Posterior cingulate gyrus (tissue), 11 donors: ENCODE measurements around the gene UNC5A.

ENCODE experiments used
- DNase-seq, 10 donors: peaks; one replicate each; pipeline versions ENCODE4 v3.0.0 to v3.0.0-alpha.2; 2020 to 2021; ENCODE audit warnings: mixed read lengths in 3 of 10
- intact Hi-C: fragments of 100-400 bp; cut with DNase I; formaldehyde crosslinking; loops from one replicate; pipeline ENCODE4 v1.15.1; 2023

UNC5A gene

DNA sequence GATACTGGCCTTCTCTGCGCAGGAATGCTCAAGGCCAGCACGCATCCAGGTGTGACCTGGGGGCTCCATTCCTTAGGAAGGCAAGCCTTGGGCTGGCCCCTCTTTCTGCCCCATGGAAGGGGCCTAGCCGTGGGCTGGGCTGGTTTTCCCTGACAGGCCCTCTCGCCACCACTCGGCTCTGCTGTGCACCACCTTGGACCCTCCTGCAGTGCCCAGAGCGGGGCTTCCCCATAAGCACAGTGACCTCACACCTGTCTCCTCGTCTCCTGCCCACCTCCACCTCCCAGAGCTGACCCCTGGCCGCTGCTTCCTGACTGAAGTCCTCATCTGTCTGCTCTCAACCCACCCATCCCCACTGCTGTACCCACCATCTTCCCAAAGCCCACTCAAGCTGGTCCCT lies 21.1 kb downstream of the UNC5A start:
- DNase-seq: peak in 1 of 10 donors; percentile 74
- intact Hi-C loops: no loop called here

DNA sequence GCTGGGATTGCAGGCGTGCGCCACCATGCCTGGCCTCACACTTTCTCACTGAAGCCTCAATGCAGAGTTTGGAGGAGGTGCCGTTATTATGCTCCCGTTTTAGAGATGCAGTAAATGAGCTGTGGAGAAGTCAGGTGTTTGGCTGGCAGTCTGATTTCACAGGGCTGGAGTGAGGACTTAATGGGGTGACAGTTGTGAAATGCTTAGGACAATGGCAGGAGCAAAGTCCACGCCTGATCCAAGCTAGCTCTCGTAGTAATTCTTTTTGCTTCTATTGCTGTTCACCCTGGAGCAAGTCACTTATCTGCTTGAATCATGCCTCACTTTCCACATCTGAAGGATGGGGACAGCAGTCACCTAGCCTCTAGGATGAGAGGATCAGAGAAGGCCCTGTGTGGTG lies 21.8 kb downstream of the UNC5A start:
- intact Hi-C loops: no loop called here
- no peak for DNase-seq

GRCh38 chr5:176833286-176833685 lies 22.9 kb downstream of the UNC5A start:
- intact Hi-C loops: no loop called here
- no peak for DNase-seq

- intact Hi-C loops: no loop called here
- DNase-seq: no peak
These were observed 25.6 kb downstream of the UNC5A start for GRCh38 chr5:176835918-176836317.

DNA sequence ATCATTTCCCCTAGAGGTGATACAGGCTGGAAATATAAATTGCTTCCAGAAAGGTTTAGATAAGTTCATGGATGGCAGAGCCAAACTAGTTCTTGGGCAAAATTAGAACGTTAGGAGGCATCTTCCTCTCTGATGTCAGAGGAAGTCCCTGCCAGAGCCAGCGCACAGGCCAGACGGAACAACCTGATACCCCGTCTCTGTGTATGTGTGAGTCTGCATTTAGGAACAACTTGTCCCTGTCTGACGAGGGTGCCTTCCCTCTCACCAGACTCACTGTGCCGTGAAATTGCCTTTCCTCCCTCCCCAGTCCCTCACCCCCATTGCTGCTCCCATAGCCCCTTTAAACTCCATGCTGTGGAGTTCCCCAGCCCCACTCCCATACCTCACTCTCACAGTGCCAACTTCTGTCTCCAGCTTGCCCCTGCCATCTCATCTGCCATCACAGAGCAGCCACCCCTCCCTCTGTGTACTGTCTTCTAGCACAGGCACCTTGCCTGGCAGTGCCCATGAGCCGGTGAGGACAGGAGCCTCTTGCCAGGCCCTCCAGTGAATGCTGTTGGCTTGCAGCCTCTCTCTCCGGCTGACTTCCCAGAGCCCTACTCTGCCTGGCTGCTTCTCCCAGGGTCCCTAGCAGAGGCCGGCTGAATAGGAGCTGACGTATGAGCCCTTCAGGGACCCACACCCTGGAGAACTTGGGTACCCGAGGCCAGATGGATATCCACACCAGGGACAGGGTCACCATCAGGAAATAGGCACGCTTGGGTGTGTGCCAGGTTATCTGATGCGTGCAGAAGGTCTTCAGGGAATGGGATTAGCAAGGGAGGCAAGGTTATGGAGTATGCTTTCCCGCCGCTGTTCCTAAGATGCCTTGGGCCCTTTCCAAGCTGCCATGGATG lies 26.7 kb downstream of the UNC5A start:
- DNase-seq: peak in 3 of 10 donors; percentile 63 to 90 (median 84)
- intact Hi-C loops: no loop called here

DNA sequence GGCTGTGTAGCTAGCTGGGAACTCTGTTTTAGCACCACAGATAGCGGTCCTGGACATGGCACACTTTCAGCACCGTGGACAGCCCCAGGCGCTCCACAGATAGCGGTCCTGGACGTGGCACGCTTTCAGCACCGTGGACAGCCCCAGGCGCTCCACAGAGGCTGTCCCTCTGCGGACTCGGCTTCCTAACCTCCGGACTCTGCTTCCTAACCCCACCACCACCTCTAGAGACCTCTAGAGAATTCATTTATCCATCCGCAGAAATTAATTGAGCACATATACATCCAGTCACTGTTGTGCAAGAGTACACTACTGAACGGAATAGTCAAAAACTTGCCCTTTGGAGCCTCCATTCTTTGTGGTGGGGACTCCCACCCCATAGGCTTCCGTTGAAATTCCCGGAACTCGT lies 27.4 kb downstream of the UNC5A start:
- intact Hi-C loops: no loop called here
- peak in 6 of 10 donors; percentile 60 to 94 (median 66) for DNase-seq

DNA sequence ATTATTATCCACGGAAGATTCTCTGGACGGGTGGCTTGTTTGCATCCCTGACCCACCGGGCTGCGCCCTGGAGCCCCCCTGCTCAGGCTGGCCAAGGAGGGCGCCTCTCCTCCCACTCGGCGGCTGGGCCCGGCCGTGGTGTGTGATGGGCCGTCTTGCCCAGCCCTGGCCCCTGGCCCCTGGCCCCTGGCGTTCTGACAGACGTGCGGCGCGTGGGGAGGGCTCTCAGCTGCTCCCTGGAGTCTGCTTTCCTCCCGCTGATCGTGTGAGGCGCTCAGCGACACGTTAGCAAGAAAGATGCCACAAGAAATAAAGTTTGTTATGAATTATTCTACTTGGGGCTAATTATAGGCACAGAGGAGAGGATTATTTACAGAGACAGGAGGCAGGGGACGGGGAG lies 33.3 kb downstream of the UNC5A start:
- intact Hi-C loops: no loop called here
- DNase-seq: peak in 1 of 10 donors; percentile 83

- intact Hi-C loops: no loop called here
- DNase-seq: peak in 1 of 10 donors; percentile 72
These were observed 33.9 kb downstream of the UNC5A start for GRCh38 chr5:176844281-176844680.

DNA sequence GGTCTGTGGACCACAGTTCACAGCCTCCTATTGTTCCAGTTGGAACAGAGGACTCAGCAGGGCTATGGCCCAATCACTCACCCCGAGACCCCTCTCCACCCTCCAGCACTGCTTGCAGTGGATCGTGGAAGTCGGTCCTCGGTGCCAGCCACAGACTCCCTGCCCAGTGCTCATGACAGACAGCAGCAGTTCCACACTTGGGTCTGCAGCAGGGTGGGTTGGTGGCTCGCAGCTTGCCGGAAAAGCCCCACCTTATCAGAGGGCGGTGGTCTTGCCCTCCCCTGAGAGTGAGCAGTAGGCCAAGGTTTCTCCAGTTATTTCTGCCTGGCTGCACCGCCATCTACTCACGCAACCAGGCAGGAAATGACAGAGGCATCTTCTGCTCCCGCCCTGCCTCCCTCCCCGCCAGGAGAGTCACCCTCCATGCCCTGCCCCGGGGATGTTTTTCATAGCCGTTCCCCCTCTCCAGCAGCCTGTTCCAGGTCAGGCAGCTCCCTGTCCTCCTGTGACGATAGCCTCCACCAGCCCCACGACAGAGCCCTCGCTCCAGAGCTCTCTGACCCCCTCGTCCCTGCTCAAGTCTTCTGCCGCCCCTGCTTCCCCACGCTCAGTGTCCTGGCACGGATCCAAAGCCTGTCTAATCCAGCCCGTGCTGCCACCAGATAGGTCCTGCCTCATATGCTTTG lies 34.5 kb downstream of the UNC5A start:
- peak in 1 of 10 donors; percentile 82 for DNase-seq
- intact Hi-C loops: no loop called here

DNA sequence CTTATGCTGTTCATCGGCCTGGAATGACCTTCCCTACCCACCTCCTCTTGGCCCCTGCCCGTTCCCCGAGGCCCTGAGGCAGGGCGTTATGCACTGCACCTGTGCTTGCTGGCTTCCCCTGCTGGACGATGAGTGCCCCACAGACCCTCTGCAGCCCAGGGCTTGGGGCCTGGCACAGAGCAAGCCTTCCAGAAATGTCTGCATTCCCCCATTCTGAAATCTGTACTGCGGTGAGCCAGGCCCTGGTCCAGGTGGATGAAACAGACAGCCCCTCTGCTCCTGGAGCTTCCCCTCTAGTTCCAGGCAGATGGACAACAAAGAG lies 35.0 kb downstream of the UNC5A start:
- DNase-seq: no peak
- intact Hi-C loops: no loop called here

GRCh38 chr5:176846335-176847140 lies 36.2 kb downstream of the UNC5A start:
- intact Hi-C loops: no loop called here

DNA sequence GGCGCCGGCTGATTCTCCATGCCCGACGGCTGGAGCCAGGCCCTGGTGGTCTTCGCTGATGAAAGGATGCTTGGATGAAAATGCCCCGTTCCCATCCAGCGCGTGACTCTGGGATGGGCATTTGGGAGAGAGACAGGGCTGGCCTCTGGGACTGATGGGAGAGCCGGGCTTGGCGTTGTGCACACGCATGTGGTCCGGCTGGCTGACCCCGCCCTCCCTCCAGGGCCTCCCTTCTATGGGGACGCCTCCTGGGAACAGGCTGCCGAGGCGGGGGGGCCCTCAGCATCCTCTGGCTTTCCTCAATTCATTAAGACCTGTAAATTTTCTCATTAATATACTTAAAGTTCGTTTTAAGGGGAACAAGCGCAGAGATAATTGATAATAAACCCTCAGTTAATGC lies 36.8 kb downstream of the UNC5A start:
- intact Hi-C loops: no loop called here
- peak in 1 of 10 donors; percentile 38 for DNase-seq

More at GRCh38 chr5:176846335-176847140, 36.2 kb downstream of the UNC5A start:
- DNase-seq: peak in 1 of 10 donors; percentile 83

- intact Hi-C loops: no loop called here
- DNase-seq: peak in 1 of 10 donors; percentile 55
These were observed 37.4 kb downstream of the UNC5A start for GRCh38 chr5:176847726-176848290.

DNA sequence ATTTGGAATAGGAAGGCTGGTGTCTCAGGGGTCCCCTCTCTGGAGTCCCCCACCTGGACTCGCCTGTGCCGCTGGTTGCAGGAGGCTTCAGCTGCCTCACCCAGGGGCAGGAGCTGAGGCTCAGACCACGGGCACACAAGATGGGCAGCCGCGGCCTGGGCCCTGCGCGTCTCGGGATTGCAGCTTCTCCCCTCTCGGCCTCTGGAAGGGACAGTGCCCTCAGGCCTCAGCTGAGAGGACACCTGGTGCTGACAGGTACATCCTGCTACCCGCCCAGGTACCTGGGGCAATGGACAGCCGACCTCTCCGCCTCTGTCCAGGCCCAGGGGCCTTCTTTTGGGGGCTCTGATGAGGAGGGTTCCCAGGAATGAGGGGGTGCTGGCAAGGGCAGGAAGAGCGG lies 38.3 kb downstream of the UNC5A start:
- intact Hi-C loops: no loop called here

DNA sequence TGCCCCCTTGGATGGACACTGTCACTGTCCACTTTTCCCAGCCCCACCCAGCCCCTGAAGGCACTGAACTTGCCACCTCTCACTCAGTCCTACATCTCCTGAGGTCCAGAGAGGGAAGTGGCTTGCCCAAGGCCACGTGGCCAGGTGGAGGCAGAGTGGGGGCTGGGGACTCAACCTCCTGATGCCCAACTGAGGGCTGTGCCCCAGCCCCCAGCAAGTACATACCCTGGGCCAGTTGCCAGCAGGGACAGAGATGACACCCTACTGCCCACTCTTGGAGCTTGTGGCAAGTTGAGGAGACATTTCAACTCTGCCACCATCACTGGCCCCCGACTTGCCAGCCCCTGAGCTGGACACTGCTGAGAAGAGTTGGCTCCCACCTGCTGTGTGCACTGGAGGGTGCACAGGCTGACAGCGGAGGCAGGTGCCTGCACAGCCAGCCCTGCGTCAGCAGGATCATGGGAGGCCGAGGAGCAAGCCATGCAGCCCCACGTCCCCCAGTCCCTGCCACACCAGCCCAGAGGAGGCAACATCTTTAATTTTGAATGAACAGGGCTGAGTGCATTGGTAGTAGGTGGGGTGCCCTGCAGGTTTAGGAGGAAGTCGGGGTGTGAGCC lies 39.4 kb downstream of the UNC5A start:
- DNase-seq: peak in 1 of 10 donors; percentile 77
- intact Hi-C loops: no loop called here

More for the DNA sequence above, 38.3 kb downstream of the UNC5A start:
- DNase-seq: peak in 1 of 10 donors; percentile 83

DNA sequence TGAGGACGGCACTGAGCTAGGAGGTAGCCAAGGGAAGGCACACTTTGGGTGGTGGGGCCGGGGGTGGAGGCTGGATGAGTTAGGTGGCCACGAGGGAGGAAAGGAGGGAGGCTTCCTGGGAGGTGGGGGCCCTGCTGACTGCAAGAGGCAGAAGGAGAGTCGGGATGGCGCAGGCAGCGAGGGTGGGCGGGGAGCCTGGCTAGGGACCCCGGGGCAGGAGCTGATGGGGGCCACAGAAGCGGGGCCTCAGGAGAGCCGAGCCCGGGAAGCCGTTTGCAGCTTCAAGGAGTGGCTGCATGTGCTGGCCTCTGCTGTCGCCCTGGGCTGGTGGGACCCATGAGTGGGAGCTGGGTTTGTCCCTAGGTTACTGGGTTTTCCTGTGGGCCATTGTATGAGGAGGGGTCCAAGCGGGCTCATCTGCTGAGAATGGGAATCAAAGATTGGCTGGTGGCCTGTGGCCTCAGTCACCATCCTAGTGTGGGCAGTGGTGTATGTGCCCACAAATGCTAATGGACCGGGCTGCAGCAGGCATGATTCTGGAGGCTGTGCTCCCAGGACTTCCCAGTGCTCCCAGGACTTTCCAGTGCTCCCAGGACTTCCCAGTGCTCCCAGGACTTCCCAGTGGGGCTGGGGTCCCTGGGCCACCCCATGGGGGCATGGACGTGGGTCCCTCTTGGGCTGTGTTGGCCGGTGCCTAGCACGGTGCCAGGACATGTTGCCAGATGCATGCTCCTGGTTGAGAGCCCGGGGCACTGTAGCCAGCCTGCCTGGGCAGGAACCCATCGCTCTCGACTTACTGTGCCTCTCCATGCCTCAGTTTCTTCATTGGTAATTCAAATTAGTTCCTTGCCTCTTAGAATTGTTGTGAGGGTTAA lies 40.2 kb downstream of the UNC5A start:
- intact Hi-C loops: no loop called here
- peak in 1 of 10 donors; percentile 78 for DNase-seq

DNA sequence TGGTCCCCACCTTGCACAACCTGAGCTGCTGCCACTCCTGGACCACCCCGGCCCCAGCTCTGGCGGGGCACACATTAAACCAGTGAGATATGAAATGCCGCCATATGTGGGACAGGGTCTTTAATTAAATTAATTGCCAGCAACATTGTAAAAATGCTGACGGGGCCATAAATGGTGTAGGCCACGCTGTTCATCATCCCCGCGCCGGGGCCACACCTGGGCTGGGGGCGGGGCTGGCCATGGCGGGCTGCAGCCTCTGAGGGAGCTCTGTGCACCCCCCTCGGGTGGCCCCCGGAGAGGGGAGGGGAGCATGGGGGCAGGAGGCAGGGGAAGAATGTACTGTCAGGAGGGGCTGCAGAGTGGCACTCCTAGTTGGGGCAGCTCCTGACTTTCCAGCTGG lies 41.0 kb downstream of the UNC5A start:
- intact Hi-C loops: no loop called here
- peak in 1 of 10 donors; percentile 75 for DNase-seq

DNA sequence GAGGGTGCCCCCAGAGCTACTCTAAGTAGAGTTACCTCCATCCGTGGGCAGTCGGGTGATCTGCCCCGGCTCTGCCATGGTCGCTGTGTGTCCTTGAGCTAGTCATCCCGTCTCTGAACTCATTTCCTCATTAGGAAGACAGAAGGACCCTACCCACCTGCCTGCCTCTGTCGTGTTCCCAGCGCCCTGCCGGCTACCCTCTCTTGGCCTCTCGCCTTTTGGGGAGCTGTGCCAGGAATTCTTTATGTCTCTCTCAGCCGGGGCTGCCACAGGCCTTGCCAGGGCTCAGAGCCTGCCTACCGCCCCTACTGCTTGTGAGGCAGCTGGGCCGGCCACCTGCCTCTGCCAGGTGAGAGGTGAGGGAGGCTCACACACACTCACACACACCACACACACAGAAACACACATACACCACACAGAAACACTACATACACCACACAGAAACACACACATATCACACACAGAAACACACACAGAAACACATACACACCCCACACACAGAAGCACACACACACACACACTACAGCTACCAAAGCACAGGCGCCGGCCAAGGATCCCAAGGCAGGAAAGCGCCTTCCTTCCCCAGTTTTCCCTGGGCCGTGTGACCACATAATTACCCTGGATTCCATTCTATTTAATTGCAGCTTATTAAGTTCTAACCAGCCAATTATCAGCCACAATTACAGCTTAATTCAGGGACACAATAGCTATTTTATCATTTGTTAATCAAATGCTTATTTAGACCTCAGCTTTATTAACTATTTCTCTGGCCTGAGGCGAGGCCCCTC lies 41.7 kb downstream of the UNC5A start:
- intact Hi-C loops: no loop called here
- DNase-seq: peak in 1 of 10 donors; percentile 79
